ENCODE results near the gene SORBS2. TPM values are rescaled to one million over a fixed set of nuclear protein-coding genes. Genes with fewer than 3 reads are reported as not detected.

SORBS2 gene
- total RNA-seq, 4 donors from 2014 or later = 290 to 437 (median 377) TPM

DNA sequence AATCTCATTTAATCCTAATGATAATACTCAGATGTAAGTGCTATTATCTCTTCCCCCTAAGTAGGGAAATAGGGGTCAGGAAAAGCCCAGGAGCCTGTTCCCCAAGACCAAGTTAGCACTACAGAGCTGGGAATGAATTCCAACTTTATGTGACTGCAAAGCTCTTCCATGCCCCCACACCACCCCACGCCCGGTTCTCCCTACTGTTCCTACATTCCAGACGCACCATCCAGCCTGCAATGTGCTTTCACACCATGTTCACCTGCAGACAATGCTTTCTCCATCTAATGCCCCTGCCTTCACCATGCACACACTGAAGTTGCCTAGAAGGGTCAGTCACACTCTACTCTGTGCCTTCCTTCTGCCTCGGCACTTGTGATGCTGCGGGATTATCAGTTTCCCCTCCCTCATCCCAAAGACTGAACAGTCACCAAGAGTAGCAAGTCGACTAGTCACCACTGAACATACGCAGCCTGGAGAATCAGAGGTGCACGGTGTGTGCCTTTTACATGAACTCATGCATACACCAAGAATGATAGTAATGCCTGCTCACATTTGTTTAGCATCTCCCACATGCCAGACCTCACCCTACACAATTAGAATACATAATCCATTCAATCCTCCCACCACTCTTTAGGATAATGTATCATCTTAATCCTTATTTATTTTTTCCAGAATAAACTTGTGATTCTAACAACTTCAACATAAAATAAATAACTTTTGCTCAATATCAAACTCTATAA is 14.2 kb downstream of the SORBS2 start:
- TF ChIP-seq, protein P1, sequence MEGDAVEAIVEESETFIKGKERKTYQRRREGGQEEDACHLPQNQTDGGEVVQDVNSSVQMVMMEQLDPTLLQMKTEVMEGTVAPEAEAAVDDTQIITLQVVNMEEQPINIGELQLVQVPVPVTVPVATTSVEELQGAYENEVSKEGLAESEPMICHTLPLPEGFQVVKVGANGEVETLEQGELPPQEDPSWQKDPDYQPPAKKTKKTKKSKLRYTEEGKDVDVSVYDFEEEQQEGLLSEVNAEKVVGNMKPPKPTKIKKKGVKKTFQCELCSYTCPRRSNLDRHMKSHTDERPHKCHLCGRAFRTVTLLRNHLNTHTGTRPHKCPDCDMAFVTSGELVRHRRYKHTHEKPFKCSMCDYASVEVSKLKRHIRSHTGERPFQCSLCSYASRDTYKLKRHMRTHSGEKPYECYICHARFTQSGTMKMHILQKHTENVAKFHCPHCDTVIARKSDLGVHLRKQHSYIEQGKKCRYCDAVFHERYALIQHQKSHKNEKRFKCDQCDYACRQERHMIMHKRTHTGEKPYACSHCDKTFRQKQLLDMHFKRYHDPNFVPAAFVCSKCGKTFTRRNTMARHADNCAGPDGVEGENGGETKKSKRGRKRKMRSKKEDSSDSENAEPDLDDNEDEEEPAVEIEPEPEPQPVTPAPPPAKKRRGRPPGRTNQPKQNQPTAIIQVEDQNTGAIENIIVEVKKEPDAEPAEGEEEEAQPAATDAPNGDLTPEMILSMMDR (IDR thresholded peaks at IDR 0.05) = no peak
- TF ChIP-seq POLR2A (IDR thresholded peaks at IDR 0.05) = no peak
- no peak overlapping the region for H3K4me3 ChIP-seq (replicated peaks in 1 of 3)
- H3K27ac ChIP-seq = peak overlapping the region; percentile 60 to 98 (median 90)
- intact Hi-C loops (cut with DNase I) = no loop called here
- H3K9me3 ChIP-seq = no peaks in the 10 kb centered on the region
- WGBS, 2 donors = 77 to 81% methylated on average over 8 of the region's 8 CpGs
- no peak for DNase-seq
- no peaks in the 10 kb centered on the region for H3K27me3 ChIP-seq
- no peaks in the 10 kb centered on the region for H3K36me3 ChIP-seq
- peaks cover 57 to 63% of the 10 kb centered on the region in 2 donors for H3K4me1 ChIP-seq

DNA sequence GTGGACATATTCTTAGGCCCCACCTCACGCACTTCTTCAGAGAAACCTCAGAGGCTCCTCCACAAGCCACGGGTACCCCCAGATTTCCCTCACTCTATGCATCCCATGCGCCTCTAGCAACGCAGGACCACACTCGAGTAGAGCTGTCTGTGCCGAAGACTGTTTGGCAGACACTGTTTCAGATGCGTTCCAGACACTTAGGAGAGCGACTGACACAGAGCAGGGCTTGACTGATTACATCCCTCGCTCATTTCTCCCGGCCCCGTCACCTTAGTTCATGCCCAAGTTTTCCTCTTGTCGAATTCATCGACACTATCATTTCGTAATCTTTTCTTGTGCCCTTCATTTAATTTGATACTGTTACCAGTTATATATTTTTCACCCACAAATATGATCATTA is 15.0 kb downstream of the SORBS2 start:
- peaks cover 58 to 63% of the 10 kb centered on the region in 2 donors for H3K4me1 ChIP-seq
- TF ChIP-seq, protein P1 (IDR thresholded peaks at IDR 0.05) = no peak
- TF ChIP-seq POLR2A (IDR thresholded peaks at IDR 0.05) = no peak

DNA sequence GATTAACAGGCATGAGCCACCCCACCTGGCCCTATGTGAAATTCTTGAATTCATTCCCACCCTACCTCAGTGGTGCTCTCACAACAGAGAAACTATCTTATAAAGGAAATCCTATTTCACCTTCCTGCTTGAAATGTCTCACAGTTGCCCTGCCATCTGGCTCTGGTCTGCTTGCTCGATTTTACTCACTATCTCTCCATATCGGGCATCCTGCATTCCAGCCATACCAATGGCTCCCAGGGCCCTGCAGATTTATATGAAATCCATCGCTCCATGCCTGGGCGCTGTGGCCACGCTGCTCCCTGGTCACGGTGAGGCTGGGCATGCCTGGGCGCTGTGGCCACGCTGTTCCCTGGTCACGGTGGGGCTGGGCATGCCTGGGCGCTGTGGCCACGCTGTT is 15.8 kb downstream of the SORBS2 start:
- no peaks in the 10 kb centered on the region for H3K9me3 ChIP-seq
- WGBS, 2 donors = 82 to 88% methylated on average over 8 to 9 of the region's 11 CpGs
- no peak for TF ChIP-seq POLR2A (IDR thresholded peaks at IDR 0.05)
- TF ChIP-seq, protein P1 (IDR thresholded peaks at IDR 0.05) = no peak
- no peak overlapping the region for H3K4me3 ChIP-seq (replicated peaks in 1 of 3)
- H3K4me1 ChIP-seq = peaks cover 60 to 63% of the 10 kb centered on the region in 2 donors
- DNase-seq = no peak
- intact Hi-C loops (cut with DNase I) = no loop called here
- H3K27ac ChIP-seq = peak overlapping the region in 2 of 3 donors; percentile 63 to 78
- H3K36me3 ChIP-seq = no peaks in the 10 kb centered on the region
- no peaks in the 10 kb centered on the region for H3K27me3 ChIP-seq

More for the DNA sequence above, 15.0 kb downstream of the SORBS2 start:
- no peaks in the 10 kb centered on the region for H3K27me3 ChIP-seq
- DNase-seq = no peak
- 77 to 80% methylated on average over 14 of the region's 14 CpGs for whole genome bisulfite sequencing, 2 donors
- H3K9me3 ChIP-seq = no peaks in the 10 kb centered on the region
- peak overlapping the region in 2 of 3 donors; percentile 90 to 98 for H3K27ac ChIP-seq
- no peak overlapping the region for H3K4me3 ChIP-seq (replicated peaks in 1 of 3)
- intact Hi-C loops (cut with DNase I) = no loop called here
- no peaks in the 10 kb centered on the region for H3K36me3 ChIP-seq

DNA sequence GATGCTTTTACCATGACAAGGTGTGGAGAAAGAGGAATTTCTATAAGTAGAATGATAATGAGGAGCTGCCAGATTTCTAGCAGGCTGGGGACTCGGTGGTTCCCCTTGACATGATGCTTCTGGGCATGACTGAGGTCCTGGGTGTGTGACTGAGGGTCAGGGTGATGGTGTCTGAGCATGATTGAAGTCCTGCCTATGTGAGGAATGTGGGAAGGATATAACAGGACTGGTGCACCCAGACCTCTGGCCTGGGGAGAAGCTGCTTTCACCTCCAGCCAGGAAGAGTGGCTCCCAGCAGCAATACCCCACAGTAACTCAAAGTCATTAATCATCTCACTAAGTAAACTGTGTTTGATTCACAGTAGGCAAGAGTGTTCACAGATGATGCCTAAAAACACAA is 17.4 kb downstream of the SORBS2 start:
- 50 to 67% methylated on average over 1 of the region's 1 CpG for WGBS, 2 donors
- no peaks in the 10 kb centered on the region for H3K9me3 ChIP-seq
- H3K36me3 ChIP-seq = no peaks in the 10 kb centered on the region
- DNase-seq = no peak
- peaks cover 58 to 64% of the 10 kb centered on the region in 2 donors for H3K4me1 ChIP-seq
- no peak for TF ChIP-seq POLR2A (IDR thresholded peaks at IDR 0.05)
- TF ChIP-seq, protein P1 (IDR thresholded peaks at IDR 0.05) = no peak
- no peak overlapping the region for H3K4me3 ChIP-seq (replicated peaks in 1 of 3)
- intact Hi-C loops (cut with DNase I) = no loop called here
- no peaks in the 10 kb centered on the region for H3K27me3 ChIP-seq
- peak overlapping the region in 2 of 3 donors; percentile 63 to 78 for H3K27ac ChIP-seq

DNA sequence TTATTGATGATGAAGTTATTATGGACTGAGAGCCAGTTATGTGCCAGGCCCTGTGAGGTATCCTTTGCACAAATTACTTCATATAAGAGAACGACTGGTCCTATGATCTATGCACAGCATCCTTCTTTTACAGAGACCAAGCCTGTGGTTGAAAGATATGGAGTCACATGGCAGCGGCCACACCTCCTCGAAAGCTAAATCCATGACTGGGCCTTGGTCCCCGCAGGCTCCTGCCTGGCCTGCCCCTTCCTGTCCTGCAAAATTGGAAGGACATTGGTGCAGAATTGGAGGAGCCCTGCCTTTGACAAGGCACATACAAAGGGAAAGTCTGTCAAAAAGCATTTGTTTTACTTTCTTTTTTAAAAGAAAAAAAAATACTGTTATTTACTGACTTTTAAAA is 18.3 kb downstream of the SORBS2 start:
- WGBS, 2 donors = 72 to 82% methylated on average over 4 of the region's 4 CpGs
- H3K9me3 ChIP-seq = no peaks in the 10 kb centered on the region
- H3K4me3 ChIP-seq (replicated peaks in 1 of 3) = no peak overlapping the region
- H3K27me3 ChIP-seq = no peaks in the 10 kb centered on the region
- TF ChIP-seq, protein P1 (IDR thresholded peaks at IDR 0.05) = no peak
- no peak for TF ChIP-seq POLR2A (IDR thresholded peaks at IDR 0.05)
- no peak for DNase-seq
- peaks cover 53 to 60% of the 10 kb centered on the region in 2 donors for H3K4me1 ChIP-seq
- intact Hi-C loops (cut with DNase I) = no loop called here
- H3K36me3 ChIP-seq = no peaks in the 10 kb centered on the region
- H3K27ac ChIP-seq = peak overlapping the region; percentile 7 to 78 (median 45)

Measured in thyroid gland (tissue), 4 donors.